RWPE1 (cell line): ENCODE results near the gene PSME1.

Experiments used
- CTCF ChIA-PET: fragments of 350-600 bp; sonication (Branson Sonifier 250); formaldehyde crosslinking; extraction: SDS; loops from one replicate; lab custom pipeline; 2021; lab: Yijun Ruan, JAX
- POLR2A ChIA-PET: fragments of 400-600 bp; formaldehyde crosslinking; extraction: SDS; loops from one replicate; lab custom pipeline; 2020; ENCODE audit warnings: antibody characterized with exemption; ENCODE audit not compliant: low non-redundant PET; lab: Yijun Ruan, JAX
- DNase-seq: peaks from one replicate; pipeline ENCODE4 v3.0.0; 2012; ENCODE audit warnings: low spot score
- H3K27ac ChIP-seq: fragments of 450-650 bp; 2 replicates; pipeline ENCODE4 v1.5.1; 2017
- CTCF ChIP-seq: fragments of 450-650 bp; conservative IDR thresholded peaks from 2 replicates; pipeline ENCODE4 v1.5.1; 2017; ENCODE audit warnings: low read depth, mild to moderate bottlenecking

The PSME1 gene

GRCh38 chr14:24160850-24161804 is 25.1 kb downstream of the PSME1 start, which contains the start of gene IRF9:
Gene IRF9 (plus strand): TSS chr14:24161265. CDS start chr14:24162145, 880 bp downstream.
- ChIA-PET CTCF (interaction anchor here (0.7 to 2.0 kb wide), 14 partner anchors 9 to 103 kb away, joined by 3 to 10 read pairs (median 4); partner anchors contain the start of genes PSME1, PSME2 and RNF31), POLR2A (interaction anchor here (0.5 to 1.3 kb wide), 5 partner anchors 11 to 917 kb away, joined by 3 to 4 read pairs (median 4); partner anchors contain the start of genes DCAF11 and PSME2)
- TF ChIP-seq CTCF: peak; percentile 95
- peak within 1 kb of the TSS; percentile 90 for H3K27ac ChIP-seq
- peak; percentile 94 for DNase-seq

- peak overlapping the region; percentile 90 for H3K27ac ChIP-seq
- CTCF ChIA-PET: interaction anchor here (1.3 to 1.9 kb wide), 3 partner anchors 12 to 104 kb away, joined by 4 to 8 read pairs (median 7); partner anchors contain the start of gene PSME1
These were observed 26.1 kb downstream of the PSME1 start for GRCh38 chr14:24162093-24162492.

GRCh38 chr14:24164518-24164991 is 28.6 kb downstream of the PSME1 start:
- CTCF ChIA-PET: no interaction called here
- POLR2A ChIA-PET: no interaction called here
- DNase-seq: no peak
- no peak for TF ChIP-seq CTCF
- H3K27ac ChIP-seq: peak overlapping the region; percentile 22

More at GRCh38 chr14:24162093-24162492, 26.1 kb downstream of the PSME1 start:
- no peak for TF ChIP-seq CTCF
- DNase-seq: no peak
- POLR2A ChIA-PET: interaction anchor here (0.6 to 1.3 kb wide), 2 partner anchors 22 to 48 kb away, joined by 4 read pairs; partner anchors contain the start of gene DCAF11

- TF ChIP-seq CTCF: no peak
- no peak for DNase-seq
- POLR2A ChIA-PET: no interaction called here
- CTCF ChIA-PET: interaction anchor here (0.5 kb wide), 1 partner anchor 22 kb away, joined by 3 read pairs; no protein-coding TSS in a partner anchor
- peak overlapping the region; percentile 22 for H3K27ac ChIP-seq
These were observed 29.8 kb downstream of the PSME1 start for GRCh38 chr14:24165785-24166184.

GRCh38 chr14:24167469-24168114 is 31.6 kb downstream of the PSME1 start:
- CTCF ChIA-PET: interaction anchor here (0.6 kb wide), 2 partner anchors 11 to 1087 kb away, joined by 3 to 5 read pairs; no protein-coding TSS in a partner anchor
- TF ChIP-seq CTCF: no peak
- POLR2A ChIA-PET: no interaction called here
- no peak for DNase-seq
- H3K27ac ChIP-seq: peak overlapping the region; percentile 46
